Measurements from ENCODE around the gene DAPK2. TPM values are rescaled to one million over a fixed set of nuclear protein-coding genes. Genes with fewer than 3 reads are reported as not detected.

DAPK2 gene
- total and polyA plus RNA-seq, 2 of the 13 experiments (the other 11 are each of a cell fraction or from before 2014, with no cell fraction given), result 0.33 to 0.63 TPM

GRCh38 chr15:64072812-64073211 is 26.5 kb upstream of the DAPK2 start (continued):
- TF ChIP-seq, protein P1, sequence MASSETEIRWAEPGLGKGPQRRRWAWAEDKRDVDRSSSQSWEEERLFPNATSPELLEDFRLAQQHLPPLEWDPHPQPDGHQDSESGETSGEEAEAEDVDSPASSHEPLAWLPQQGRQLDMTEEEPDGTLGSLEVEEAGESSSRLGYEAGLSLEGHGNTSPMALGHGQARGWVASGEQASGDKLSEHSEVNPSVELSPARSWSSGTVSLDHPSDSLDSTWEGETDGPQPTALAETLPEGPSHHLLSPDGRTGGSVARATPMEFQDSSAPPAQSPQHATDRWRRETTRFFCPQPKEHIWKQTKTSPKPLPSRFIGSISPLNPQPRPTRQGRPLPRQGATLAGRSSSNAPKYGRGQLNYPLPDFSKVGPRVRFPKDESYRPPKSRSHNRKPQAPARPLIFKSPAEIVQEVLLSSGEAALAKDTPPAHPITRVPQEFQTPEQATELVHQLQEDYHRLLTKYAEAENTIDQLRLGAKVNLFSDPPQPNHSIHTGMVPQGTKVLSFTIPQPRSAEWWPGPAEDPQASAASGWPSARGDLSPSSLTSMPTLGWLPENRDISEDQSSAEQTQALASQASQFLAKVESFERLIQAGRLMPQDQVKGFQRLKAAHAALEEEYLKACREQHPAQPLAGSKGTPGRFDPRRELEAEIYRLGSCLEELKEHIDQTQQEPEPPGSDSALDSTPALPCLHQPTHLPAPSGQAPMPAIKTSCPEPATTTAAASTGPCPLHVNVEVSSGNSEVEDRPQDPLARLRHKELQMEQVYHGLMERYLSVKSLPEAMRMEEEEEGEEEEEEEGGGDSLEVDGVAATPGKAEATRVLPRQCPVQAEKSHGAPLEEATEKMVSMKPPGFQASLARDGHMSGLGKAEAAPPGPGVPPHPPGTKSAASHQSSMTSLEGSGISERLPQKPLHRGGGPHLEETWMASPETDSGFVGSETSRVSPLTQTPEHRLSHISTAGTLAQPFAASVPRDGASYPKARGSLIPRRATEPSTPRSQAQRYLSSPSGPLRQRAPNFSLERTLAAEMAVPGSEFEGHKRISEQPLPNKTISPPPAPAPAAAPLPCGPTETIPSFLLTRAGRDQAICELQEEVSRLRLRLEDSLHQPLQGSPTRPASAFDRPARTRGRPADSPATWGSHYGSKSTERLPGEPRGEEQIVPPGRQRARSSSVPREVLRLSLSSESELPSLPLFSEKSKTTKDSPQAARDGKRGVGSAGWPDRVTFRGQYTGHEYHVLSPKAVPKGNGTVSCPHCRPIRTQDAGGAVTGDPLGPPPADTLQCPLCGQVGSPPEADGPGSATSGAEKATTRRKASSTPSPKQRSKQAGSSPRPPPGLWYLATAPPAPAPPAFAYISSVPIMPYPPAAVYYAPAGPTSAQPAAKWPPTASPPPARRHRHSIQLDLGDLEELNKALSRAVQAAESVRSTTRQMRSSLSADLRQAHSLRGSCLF (CRISPR knock-in tag; IDR thresholded peaks at IDR 0.05; ENCODE audit: borderline replicate concordance), result no peak
- TF ChIP-seq REPIN1 (CRISPR knock-in tag; IDR thresholded peaks at IDR 0.05; ENCODE audit: borderline replicate concordance, low read depth) (peak; percentile 56; the same call in 1 of the 2 replicates), ADNP (CRISPR knock-in tag; IDR thresholded peaks at IDR 0.05) (no peak), TCF7 (IDR thresholded peaks at IDR 0.05; ENCODE audit: low read depth) (peak; percentile 76), IKZF4 (CRISPR knock-in tag; IDR thresholded peaks at IDR 0.05; ENCODE audit: borderline replicate concordance, low read depth, not compliant biosample characterization) (no peak), ZNF292 (CRISPR knock-in tag; IDR thresholded peaks at IDR 0.05; ENCODE audit: borderline replicate concordance, low read depth) (no peak), GABPA (IDR thresholded peaks at IDR 0.05; ENCODE audit: low read depth, low read length) (no peak), GABPA (CRISPR knock-in tag; IDR thresholded peaks at IDR 0.05; ENCODE audit: low read depth) (peak; percentile 16; the same call in 1 of the 2 replicates), MIER2 (CRISPR knock-in tag; IDR thresholded peaks at IDR 0.05) (0 out of 2 replicates have a peak, but pooled peaks have one; percentile 44), SOX13 (IDR thresholded peaks at IDR 0.05) (peak; percentile 93), SOX13 (CRISPR knock-in tag; conservative IDR thresholded peaks at IDR 0.05 in 1 of 2, IDR thresholded peaks at IDR 0.05 in 1 of 2) (peak in 1 of 2 experiments; percentile 99; a peak in 2 of 4 replicates), FOXK1 (CRISPR knock-in tag; IDR thresholded peaks at IDR 0.05; ENCODE audit: borderline replicate concordance, low read depth) (peak; percentile 94), GFI1 (CRISPR knock-in tag; IDR thresholded peaks at IDR 0.05; ENCODE audit: borderline replicate concordance) (0 out of 2 replicates have a peak, but pooled peaks have one; percentile 51), NFYC (CRISPR knock-in tag; IDR thresholded peaks at IDR 0.05) (no peak), FOXP4 (CRISPR knock-in tag; IDR thresholded peaks at IDR 0.05) (peak; percentile 89), ZFP36L1 (CRISPR knock-in tag; IDR thresholded peaks at IDR 0.05) (peak; percentile 40; the same call in 1 of the 2 replicates), EEA1 (CRISPR knock-in tag; IDR thresholded peaks at IDR 0.05; ENCODE audit: borderline replicate concordance) (no peak), KLF16 (CRISPR knock-in tag; IDR thresholded peaks at IDR 0.05) (peak in 1 of 2 experiments; percentile 84; a peak in 2 of 4 replicates), ZNF331 (CRISPR knock-in tag; IDR thresholded peaks at IDR 0.05) (peak; percentile 91)
- TF ChIP-seq, protein P2, sequence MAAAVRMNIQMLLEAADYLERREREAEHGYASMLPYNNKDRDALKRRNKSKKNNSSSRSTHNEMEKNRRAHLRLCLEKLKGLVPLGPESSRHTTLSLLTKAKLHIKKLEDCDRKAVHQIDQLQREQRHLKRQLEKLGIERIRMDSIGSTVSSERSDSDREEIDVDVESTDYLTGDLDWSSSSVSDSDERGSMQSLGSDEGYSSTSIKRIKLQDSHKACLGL (CRISPR knock-in tag; IDR thresholded peaks at IDR 0.05), result no peak
- TF ChIP-seq, protein P3, sequence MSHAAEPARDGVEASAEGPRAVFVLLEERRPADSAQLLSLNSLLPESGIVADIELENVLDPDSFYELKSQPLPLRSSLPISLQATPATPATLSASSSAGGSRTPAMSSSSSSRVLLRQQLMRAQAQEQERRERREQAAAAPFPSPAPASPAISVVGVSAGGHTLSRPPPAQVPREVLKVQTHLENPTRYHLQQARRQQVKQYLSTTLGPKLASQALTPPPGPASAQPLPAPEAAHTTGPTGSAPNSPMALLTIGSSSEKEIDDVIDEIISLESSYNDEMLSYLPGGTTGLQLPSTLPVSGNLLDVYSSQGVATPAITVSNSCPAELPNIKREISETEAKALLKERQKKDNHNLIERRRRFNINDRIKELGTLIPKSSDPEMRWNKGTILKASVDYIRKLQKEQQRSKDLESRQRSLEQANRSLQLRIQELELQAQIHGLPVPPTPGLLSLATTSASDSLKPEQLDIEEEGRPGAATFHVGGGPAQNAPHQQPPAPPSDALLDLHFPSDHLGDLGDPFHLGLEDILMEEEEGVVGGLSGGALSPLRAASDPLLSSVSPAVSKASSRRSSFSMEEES (CRISPR knock-in tag; IDR thresholded peaks at IDR 0.05), result peak; percentile 46; the same call in 1 of the 2 replicates

All from HepG2 (cell line).